HUES6 (cell line): Measurements from ENCODE around the gene WEE2.
A peak's percentile ranks its signal among the peaks of the same experiment; 100 is the strongest.
"Not testable (repeated sequence)": the region's sequence is repeated elsewhere in the genome, so short reads cannot be mapped to it uniquely, and the experiment has no call there.

Experiments
- H3K27ac ChIP-seq: 2 replicates; pipeline ENCODE4 v1.7.0; 2013; ENCODE audit warnings: low read depth, mild to moderate bottlenecking, low read length, inconsistent platforms
- H3K27me3 ChIP-seq: 2 replicates; pipeline ENCODE4 v1.6.1; 2013; ENCODE audit warnings: low read length; ENCODE audit not compliant: control insufficient read depth, insufficient read depth
- H3K36me3 ChIP-seq: 2 replicates; pipeline ENCODE4 v1.6.1; 2013; ENCODE audit warnings: low read length; ENCODE audit not compliant: control insufficient read depth, insufficient read depth
- H3K4me1 ChIP-seq: 2 replicates; pipeline ENCODE4 v1.6.1; 2013; ENCODE audit warnings: low read length; ENCODE audit not compliant: control insufficient read depth, insufficient read depth
- H3K4me3 ChIP-seq: 2 replicates; pipeline ENCODE4 v1.5.1; 2013; ENCODE audit warnings: low read depth, low read length
- H3K9ac ChIP-seq: one replicate; pipeline ENCODE4 v1.6.1; 2013; ENCODE audit warnings: mild to moderate bottlenecking, low read length
- H3K9me3 ChIP-seq: 2 replicates; pipeline ENCODE4 v1.6.1; 2013; ENCODE audit warnings: low read depth, low read length; ENCODE audit not compliant: control insufficient read depth, insufficient read depth

The WEE2 gene

DNA sequence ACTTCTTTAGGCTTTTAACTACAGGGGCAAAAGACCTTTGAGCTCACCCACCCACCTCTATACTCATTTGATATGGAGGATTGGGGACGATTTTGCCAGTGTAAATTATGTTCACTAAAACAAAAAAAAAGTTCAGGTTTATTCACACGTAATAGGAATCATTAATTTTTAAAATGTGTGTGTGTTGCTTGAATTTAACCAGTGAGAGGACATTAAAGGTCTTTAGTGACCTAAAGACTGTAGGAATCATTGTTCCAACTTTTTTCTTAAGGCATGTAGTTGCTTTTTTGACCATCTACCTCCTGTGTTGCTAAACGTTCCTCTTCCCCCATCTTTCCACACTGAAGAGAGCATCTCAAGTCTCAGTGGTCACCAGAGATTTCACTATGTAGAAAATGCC, 31.1 kb downstream of the WEE2 start:
- peaks cover 4% of the 10 kb centered on the region; the same call in 1 of the 2 replicates for H3K4me1 ChIP-seq
- H3K27me3 ChIP-seq: no peaks in the 10 kb centered on the region
- H3K27ac ChIP-seq: no peak overlapping the region; the same call in 1 of the 2 replicates
- peak overlapping the region; percentile 87 for H3K4me3 ChIP-seq
- peak overlapping the region; percentile 90 for H3K9ac ChIP-seq
- peaks cover 50% of the 10 kb centered on the region for H3K36me3 ChIP-seq
- no peaks in the 10 kb centered on the region for H3K9me3 ChIP-seq

DNA sequence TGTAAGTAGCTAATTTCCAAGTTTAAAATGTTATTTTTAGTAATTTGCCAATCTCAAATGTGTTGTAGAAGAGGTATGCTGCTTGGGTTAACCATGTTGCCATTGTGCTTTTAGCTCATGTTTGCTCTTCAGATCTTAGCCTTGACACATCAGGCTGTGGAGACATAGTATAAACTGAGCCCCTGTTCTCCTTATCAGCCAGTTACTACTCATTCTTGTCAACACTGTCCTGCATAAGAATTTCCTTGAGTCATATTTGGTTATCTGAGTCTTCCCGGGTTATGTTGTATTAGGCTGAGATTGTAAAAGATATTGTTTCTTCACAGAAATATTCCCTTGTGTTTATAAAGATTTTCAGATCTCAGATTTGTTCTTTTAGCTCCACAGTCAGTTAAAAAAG, 34.1 kb downstream of the WEE2 start:
- H3K9me3 ChIP-seq: no peaks in the 10 kb centered on the region
- H3K9ac ChIP-seq: no peak overlapping the region
- no peak overlapping the region for H3K27ac ChIP-seq
- no peak overlapping the region for H3K4me3 ChIP-seq
- H3K36me3 ChIP-seq: peaks cover 80% of the 10 kb centered on the region
- no peaks in the 10 kb centered on the region for H3K27me3 ChIP-seq
- H3K4me1 ChIP-seq: peaks cover 4% of the 10 kb centered on the region; the same call in 1 of the 2 replicates

DNA sequence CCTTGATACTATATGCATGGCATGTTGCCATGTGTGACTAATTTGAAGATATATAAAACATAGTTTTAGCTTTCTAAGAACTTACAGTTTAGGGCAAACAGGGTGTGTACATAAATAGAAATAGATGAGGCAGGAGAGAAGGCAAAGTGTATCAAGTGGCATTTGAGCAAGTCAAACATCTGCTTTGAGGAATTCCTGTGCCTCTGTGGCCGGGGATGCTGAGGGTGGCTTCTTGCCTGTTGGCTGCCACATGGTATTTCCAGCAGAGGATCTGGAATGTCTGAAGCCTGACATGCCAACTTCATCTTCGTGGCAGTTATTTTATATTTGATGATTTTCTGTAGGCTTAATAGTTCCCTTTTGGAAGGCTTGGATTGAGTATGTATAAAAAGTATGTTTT, 36.0 kb downstream of the WEE2 start:
- Histone ChIP-seq H3K9me3 (no peaks in the 10 kb centered on the region; the same call in 1 of the 2 replicates), H3K9ac (no peak overlapping the region), H3K36me3 (peaks cover 96% of the 10 kb centered on the region), H3K4me3 (no peak overlapping the region), H3K27me3 (no peaks in the 10 kb centered on the region), H3K4me1 (peaks cover 2% of the 10 kb centered on the region; the same call in 1 of the 2 replicates), H3K27ac (no peak overlapping the region)

DNA sequence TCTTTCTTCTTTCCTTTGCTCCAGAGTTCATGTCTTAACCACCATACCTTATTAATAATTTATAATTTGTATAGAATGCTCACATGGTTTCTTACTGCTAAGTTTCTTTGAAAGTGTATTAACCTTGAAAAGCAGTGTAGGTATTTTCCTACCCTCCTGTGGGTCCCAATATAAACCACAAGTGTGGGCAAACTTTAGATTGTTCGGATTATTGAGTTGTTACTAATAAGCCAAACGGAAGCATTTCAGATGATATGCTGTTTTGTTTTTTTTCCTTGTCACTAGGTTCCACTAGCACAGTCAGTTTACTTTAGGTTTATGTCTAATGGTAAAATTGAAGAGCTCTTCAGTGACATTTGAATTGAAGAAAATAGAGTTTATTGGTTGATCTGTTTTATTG, 40.2 kb downstream of the WEE2 start:
- peaks cover 28% of the 10 kb centered on the region for H3K9me3 ChIP-seq
- no peak overlapping the region for H3K4me3 ChIP-seq
- H3K9ac ChIP-seq: no peak overlapping the region
- no peak overlapping the region for H3K27ac ChIP-seq
- no peaks in the 10 kb centered on the region for H3K27me3 ChIP-seq
- peaks cover 97% of the 10 kb centered on the region for H3K36me3 ChIP-seq
- H3K4me1 ChIP-seq: no peaks in the 10 kb centered on the region

DNA sequence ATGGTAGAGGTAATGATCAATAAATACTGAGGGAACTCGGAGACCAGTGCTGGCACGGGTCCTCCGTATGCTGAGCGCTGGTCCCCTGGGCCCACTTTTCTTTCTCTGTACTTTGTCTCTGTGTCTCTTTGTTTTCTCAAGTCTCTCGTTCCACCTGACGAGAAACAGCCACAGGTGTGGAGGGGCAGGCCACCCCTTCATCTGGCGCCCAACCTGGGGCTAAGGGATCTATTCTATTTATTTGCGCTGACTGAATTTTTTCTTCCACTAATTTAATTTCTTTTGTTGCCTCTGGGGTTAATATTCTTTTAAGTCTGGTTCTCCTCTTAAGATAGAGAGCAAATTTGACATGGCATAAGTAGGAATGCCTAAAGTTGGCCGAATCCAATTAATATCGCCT, 43.8 kb downstream of the WEE2 start:
- not testable (repeated sequence) for H3K4me3 ChIP-seq, H3K4me1 ChIP-seq, H3K27ac ChIP-seq, H3K9ac ChIP-seq, H3K27me3 ChIP-seq
- peaks cover 92% of the 10 kb centered on the region for H3K36me3 ChIP-seq
- peaks cover 28% of the 10 kb centered on the region for H3K9me3 ChIP-seq

DNA sequence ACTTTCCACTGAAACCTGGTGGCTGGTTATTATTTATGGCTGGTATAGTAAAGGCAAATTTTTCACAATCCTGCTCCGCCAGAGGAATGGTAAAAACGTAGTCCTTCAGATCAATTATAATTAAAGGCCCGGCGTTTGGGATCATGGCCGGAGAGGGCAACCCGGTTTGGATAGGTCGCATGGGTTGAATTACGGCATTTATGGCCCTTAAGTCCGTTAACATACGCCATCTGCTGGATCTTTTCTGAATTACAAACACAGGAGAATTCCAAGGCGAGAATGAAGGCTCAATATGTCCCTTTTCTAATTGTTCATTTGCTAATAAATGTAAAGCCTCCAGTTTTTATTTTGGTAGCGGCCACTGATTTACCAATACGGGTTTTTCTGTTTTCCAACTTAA, 44.5 kb downstream of the WEE2 start:
- peaks cover 95% of the 10 kb centered on the region for H3K36me3 ChIP-seq
- H3K27me3 ChIP-seq: no peaks in the 10 kb centered on the region
- H3K4me1 ChIP-seq: no peaks in the 10 kb centered on the region
- peaks cover 28% of the 10 kb centered on the region for H3K9me3 ChIP-seq
- H3K9ac ChIP-seq: no peak overlapping the region
- no peak overlapping the region for H3K4me3 ChIP-seq
- H3K27ac ChIP-seq: no peak overlapping the region

DNA sequence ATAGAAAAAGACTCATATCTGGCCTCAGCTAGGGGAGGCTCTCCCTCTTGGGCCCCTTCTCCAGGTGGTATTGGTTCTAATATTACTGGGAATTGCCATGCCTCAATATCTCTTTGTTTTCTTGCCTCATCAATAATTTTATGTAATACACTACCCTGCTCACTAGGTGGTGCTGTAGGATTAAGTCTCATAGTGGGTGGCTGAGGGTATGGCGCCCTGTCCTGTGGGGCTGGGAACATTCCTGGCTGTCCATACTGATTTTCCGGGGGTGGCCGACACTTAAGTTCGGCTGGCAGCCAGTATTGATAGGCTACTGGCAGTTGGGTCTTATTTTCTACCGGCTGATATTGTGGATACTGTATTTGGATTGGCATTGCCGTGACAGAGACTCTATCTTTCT, 46.8 kb downstream of the WEE2 start:
- peaks cover 91% of the 10 kb centered on the region for H3K36me3 ChIP-seq
- H3K27ac ChIP-seq: no peak overlapping the region
- no peak overlapping the region for H3K4me3 ChIP-seq
- no peaks in the 10 kb centered on the region for H3K27me3 ChIP-seq
- no peaks in the 10 kb centered on the region for H3K4me1 ChIP-seq
- peaks cover 25% of the 10 kb centered on the region for H3K9me3 ChIP-seq
- no peak overlapping the region for H3K9ac ChIP-seq

DNA sequence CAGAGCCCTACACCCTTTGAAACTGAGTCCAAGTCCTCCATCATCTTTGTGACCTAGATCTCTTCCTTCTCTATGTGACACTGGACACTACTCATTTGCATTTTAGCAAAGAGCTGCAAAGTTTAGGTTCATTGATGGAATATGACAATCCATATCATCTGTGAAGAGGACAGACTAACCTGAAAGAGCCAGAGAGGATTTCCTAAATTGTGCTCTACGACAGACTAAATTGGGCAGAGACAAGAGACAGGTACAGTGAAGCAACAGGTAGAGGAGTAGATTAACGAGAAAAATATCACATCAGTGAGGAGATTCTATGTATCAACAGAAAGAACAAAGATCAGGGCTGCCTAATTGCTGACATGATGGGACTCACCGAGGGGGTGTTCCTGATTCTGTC, 55.6 kb downstream of the WEE2 start, which contains the start of gene TAS2R3:
TSS of gene TAS2R3 (plus strand) at position 301 of the 400 bp plus-strand sequence. CDS start at position 363, 62 bp downstream.
- no peak within 1 kb of the TSS for H3K9ac ChIP-seq
- H3K4me1 ChIP-seq: no peaks in the 10 kb centered on the region; the same call in 1 of the 2 replicates
- peaks cover 48% of the 10 kb centered on the region for H3K36me3 ChIP-seq
- no peaks in the 10 kb centered on the region for H3K27me3 ChIP-seq
- H3K9me3 ChIP-seq: no peaks in the 10 kb centered on the region
- no peak within 1 kb of the TSS for H3K4me3 ChIP-seq
- H3K27ac ChIP-seq: no peak within 1 kb of the TSS

DNA sequence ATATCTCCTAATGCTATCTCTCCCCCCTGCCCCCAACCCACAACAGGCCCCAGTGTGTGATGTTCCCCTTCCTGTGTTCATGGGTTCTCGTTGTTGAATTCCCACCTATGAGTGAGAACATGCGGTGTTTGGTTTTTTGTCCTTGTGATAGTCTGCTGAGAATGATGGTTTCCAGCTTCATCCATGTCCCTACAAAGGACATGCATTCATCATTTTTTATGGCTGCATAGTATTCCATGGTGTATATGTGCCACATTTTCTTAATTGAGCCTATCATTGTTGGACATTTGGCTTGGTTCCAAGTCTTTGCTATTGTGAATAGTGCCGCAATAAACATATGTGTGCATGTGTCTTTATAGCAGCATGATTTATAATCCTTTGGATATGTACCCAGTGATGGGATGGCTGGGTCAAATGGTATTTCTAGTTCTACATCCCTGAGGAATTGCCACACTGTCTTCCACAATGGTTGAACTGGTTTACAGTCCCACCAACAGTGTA, 62.0 kb downstream of the WEE2 start:
- not testable (repeated sequence) for H3K4me1 ChIP-seq, H3K27me3 ChIP-seq, H3K9me3 ChIP-seq, H3K4me3 ChIP-seq, H3K9ac ChIP-seq, H3K36me3 ChIP-seq, H3K27ac ChIP-seq

DNA sequence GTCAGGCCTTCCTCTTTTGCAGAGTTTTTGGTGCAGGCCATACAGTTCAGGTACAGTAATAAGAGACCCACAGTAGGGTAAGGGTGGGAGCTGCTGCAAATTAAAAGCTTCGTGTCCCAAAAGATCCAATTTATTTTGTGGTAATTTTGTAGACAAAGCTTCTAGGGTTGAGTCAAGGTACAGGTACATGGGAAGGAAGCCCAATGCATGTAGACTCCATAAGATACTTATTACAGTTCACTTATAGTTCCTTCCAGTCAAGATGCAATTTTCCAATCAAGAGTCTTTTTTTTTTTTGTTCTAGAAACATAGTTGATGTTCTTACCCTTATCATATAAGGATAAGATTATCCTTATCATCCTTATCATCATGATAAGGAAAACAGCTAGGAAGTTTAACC, 68.2 kb downstream of the WEE2 start, which contains the start of gene TAS2R4:
TSS of gene TAS2R4 (plus strand) at position 301 of the 400 bp plus-strand sequence. CDS start 1,815 bp downstream, outside the sequence.
- no peak within 1 kb of the TSS for H3K27ac ChIP-seq
- peaks cover 7% of the 10 kb centered on the region for H3K9me3 ChIP-seq
- H3K4me3 ChIP-seq: no peak within 1 kb of the TSS
- H3K9ac ChIP-seq: no peak within 1 kb of the TSS
- H3K27me3 ChIP-seq: no peaks in the 10 kb centered on the region
- H3K4me1 ChIP-seq: no peaks in the 10 kb centered on the region
- H3K36me3 ChIP-seq: peaks cover 22% of the 10 kb centered on the region
